ENCODE measurements around the gene SESN3.

The SESN3 gene

GRCh38 chr11:95149651-95150364, 81.2 kb downstream of the SESN3 start:
- no peak for TF ChIP-seq CTCF (IDR thresholded peaks at IDR 0.05; ENCODE audit: extremely low read depth, missing control alignments)
- no peak for DNase-seq (ENCODE audit: low spot score)

GRCh38 chr11:95148938-95149337, 82.1 kb downstream of the SESN3 start:
- TF ChIP-seq CTCF (IDR thresholded peaks at IDR 0.05; ENCODE audit: extremely low read depth, missing control alignments): no peak

GRCh38 chr11:95148406-95148805, 82.6 kb downstream of the SESN3 start:
- no peak for DNase-seq (ENCODE audit: low spot score)
- no peak for TF ChIP-seq CTCF (IDR thresholded peaks at IDR 0.05; ENCODE audit: extremely low read depth, missing control alignments)

More at GRCh38 chr11:95148938-95149337, 82.1 kb downstream of the SESN3 start:
- DNase-seq (ENCODE audit: low spot score): no peak

- no peak for DNase-seq (ENCODE audit: low spot score)
- TF ChIP-seq CTCF (IDR thresholded peaks at IDR 0.05; ENCODE audit: extremely low read depth, missing control alignments): no peak
Observed at GRCh38 chr11:95147364-95147905, 83.6 kb downstream of the SESN3 start.

- DNase-seq (ENCODE audit: low spot score): no peak
- TF ChIP-seq CTCF (IDR thresholded peaks at IDR 0.05; ENCODE audit: extremely low read depth, missing control alignments): no peak
Observed at GRCh38 chr11:95145430-95146060, 85.5 kb downstream of the SESN3 start.

GRCh38 chr11:95144313-95145235, 86.4 kb downstream of the SESN3 start:
- no peak for TF ChIP-seq CTCF (IDR thresholded peaks at IDR 0.05; ENCODE audit: extremely low read depth, missing control alignments)
- no peak for DNase-seq (ENCODE audit: low spot score)
